Heart right ventricle (tissue), 16 donors: Measurements from ENCODE around the gene NEK6. TPM values are rescaled to one million over a fixed set of nuclear protein-coding genes. Genes with fewer than 3 reads are reported as not detected.
A peak's percentile ranks its signal among the peaks of the same experiment; 100 is the strongest.

Source experiments
- ATAC-seq, 8 donors: fragments of 200-7000 bp; cut with Tn5 transposase; one replicate each; pipeline ENCODE4 v1.9.1; 2020; ENCODE audit warnings: mild to moderate bottlenecking in 8 of 8, moderate library complexity in 8 of 8, moderate number of reproducible peaks in 1 of 8
- DNase-seq, 2 donors: peaks; one replicate each; pipeline ENCODE4 v3.0.0-alpha.2; 2020
- H3K27ac ChIP-seq, 10 donors: fragments of 200-600 bp; sonication (generic) in 2 of 10; one replicate each; pipeline versions ENCODE4 v1.5.0 to v1.8.0; 2020 to 2022; ENCODE audit warnings: mild to moderate bottlenecking in 3 of 10
- H3K27me3 ChIP-seq, 7 donors: fragments of 200-600 bp; one replicate each; pipeline ENCODE4 v1.8.0; 2021 to 2022; ENCODE audit warnings: mild to moderate bottlenecking in 2 of 7
- H3K36me3 ChIP-seq, 9 donors: fragments of 200-600 bp; sonication (generic) in 1 of 9; one replicate each; pipeline versions ENCODE4 v1.5.0 to v1.8.0; 2020 to 2022; ENCODE audit warnings: mild to moderate bottlenecking in 2 of 9
- H3K4me1 ChIP-seq, 9 donors: fragments of 200-600 bp; sonication (generic) in 1 of 9; one replicate each; pipeline versions ENCODE4 v1.5.0 to v1.8.0; 2020 to 2022; ENCODE audit warnings: mild to moderate bottlenecking in 4 of 9
- H3K4me3 ChIP-seq, 10 donors: fragments of 200-600 bp; sonication (generic) in 2 of 10; one replicate each; pipeline versions ENCODE4 v1.5.0 to v1.8.0; 2020 to 2022; ENCODE audit warnings: mild to moderate bottlenecking in 7 of 10, moderate library complexity in 2 of 10
- H3K9me3 ChIP-seq, 11 donors: fragments of 200-600 bp in 10 of 11; sonication (generic) in 2 of 11; one replicate each; pipeline versions ENCODE4 v1.5.0 to v1.8.0; 2013 to 2022; ENCODE audit warnings: mild to moderate bottlenecking in 2 of 11, control low read depth in 1 of 11, moderate library complexity in 1 of 11
- WGBS, 2 donors: extraction: QIAGEN DNeasy Blood & Tissue Kit; methylation state at CpG; one replicate each; pipeline ENCODE4 v1.1.7; 2013; ENCODE audit warnings: inconsistent platforms in 1 of 2; 5-methylcytosine and 5-hydroxymethylcytosine counted together
- intact Hi-C, 10 donors: fragments of 100-400 bp; cut with DNase I; formaldehyde crosslinking; loops; one replicate each; pipeline versions ENCODE4 v1.11.1 to v1.14.2; 2022
- polyA plus RNA-seq, 2 donors: library from polyadenylated mRNA; stranded (reverse); fragments of 200-250 nt; gene quantifications; one replicate each; pipeline ENCODE4 v1.2.3, GENCODE V29; 2013
- total RNA-seq, 10 donors: library from RNA; stranded (reverse); fragmentation: NEBNext Ultra II Directional in 3 of 10; extraction: Animal tissue kit (Norgen Biotek cat#: 25700) in 3 of 10; gene quantifications; one replicate each; pipeline versions ENCODE4 v1.2.1 to v1.2.4, GENCODE V29; 2021 to 2023
- TF ChIP-seq, protein P1 (sequence below), 9 donors: fragments of 200-600 bp; sonication (generic) in 2 of 9; IDR thresholded peaks; one replicate each; pipeline versions ENCODE4 v1.5.0 to v1.8.0; 2021 to 2022; ENCODE audit warnings: antibody characterized with exemption in 9 of 9, mild to moderate bottlenecking in 5 of 9, moderate library complexity in 1 of 9
- donor health status: Arrhythmogenic right ventricular cardiomyopathy.
- donor health status: ischemic (EF 13 %, LVEDD 7.1; RV severe dilation, severe dysfunction).
- donor health status: healthy with polysubstance abuse.
- donor health status: DM: no; HTN: yes; CAD: no.
- donor health status: DM: no; HTN: no; CAD: no.
- donor health status: ischemic (EF 25% LVEDD 6.9; RV normal size, moderate dysfunction).
- donor health status: ischemic (EF 25% LVEDD 5.7; RV mildly dilated, moderate dysfunction).
- donor health status: healthy.
- donor health status: DM: yes; HTN: yes; CAD: no.
- donor health status: Ischemic cardiomyopathy.
- donor health status: ischemic (EF 35%, LVEDD 5.7; RV mildly dilated, moderate dysfunction).
- donor health status: nonischemic (EF 11% LVEDD 7.7; RV severe dilation, severe dysfunction).
- donor health status: DM: yes; HTN: yes; CAD: no.
- donor health status: PGD.
- donor health status: ischemic (EF 29% LVEDD 5.4; RV normal size, mild dysfunction).
- donor health status: nonischemic (EF 23%, LVEDD 6.1; RV moderate dilation, normal function).

NEK6 gene
- total and polyA plus RNA-seq, 12 donors = 1.9 to 22.4 (median 7.5) TPM

DNA sequence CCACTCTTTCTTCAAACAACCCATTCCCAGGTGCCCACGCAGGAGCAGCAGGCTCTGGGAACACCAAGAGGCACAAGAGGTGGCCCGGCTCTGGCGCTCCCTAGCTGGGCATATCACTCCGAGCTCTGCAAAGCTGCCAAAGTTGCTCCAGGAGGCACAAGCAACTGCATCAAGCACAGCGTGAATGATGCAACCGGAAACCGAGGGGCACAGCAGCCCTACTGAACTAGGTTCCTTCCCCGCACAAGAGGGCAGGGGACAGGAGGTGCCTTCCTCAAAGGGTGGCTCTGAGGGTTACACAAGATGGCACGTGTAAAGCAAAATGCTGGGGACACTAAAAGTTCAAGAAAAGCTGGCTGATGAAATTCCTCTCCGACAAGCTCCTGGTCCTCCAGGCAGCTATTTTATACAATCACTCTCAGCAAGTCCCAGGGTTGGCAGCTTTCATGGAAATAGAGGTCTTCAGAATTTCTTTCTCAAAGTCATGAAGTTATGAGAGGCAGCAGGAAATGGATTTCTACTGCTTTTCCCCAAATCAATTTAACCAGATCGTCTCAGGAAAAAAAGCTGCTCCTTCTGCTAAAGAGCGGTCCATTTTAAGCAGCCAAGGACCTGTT, 134.6 kb downstream of the NEK6 start:
- TF ChIP-seq, protein P1, sequence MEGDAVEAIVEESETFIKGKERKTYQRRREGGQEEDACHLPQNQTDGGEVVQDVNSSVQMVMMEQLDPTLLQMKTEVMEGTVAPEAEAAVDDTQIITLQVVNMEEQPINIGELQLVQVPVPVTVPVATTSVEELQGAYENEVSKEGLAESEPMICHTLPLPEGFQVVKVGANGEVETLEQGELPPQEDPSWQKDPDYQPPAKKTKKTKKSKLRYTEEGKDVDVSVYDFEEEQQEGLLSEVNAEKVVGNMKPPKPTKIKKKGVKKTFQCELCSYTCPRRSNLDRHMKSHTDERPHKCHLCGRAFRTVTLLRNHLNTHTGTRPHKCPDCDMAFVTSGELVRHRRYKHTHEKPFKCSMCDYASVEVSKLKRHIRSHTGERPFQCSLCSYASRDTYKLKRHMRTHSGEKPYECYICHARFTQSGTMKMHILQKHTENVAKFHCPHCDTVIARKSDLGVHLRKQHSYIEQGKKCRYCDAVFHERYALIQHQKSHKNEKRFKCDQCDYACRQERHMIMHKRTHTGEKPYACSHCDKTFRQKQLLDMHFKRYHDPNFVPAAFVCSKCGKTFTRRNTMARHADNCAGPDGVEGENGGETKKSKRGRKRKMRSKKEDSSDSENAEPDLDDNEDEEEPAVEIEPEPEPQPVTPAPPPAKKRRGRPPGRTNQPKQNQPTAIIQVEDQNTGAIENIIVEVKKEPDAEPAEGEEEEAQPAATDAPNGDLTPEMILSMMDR (IDR thresholded peaks at IDR 0.05) = no peak
- ATAC-seq (peak in 4 of 8 donors; percentile 39 to 58 (median 46)), DNase-seq (peak in 1 of 2 donors; percentile 22)
- Histone ChIP-seq H3K27ac (peak overlapping the region in 1 of 10 donors; percentile 11), H3K27me3 (no peaks in the 10 kb centered on the region), H3K9me3 (no peaks in the 10 kb centered on the region), H3K4me3 (no peak overlapping the region), H3K36me3 (peaks cover 0 to 50% (median 0%) of the 10 kb centered on the region in 9 donors), H3K4me1 (peaks cover 3 to 77% (median 54%) of the 10 kb centered on the region in 9 donors)
- 84 to 90% methylated on average over 12 of the region's 12 CpGs for WGBS, 2 donors
- intact Hi-C loops = loop anchor here in 3 of 10 donors (10.0 kb wide), 1 partner anchor 268 kb away; no protein-coding TSS in a partner anchor

DNA sequence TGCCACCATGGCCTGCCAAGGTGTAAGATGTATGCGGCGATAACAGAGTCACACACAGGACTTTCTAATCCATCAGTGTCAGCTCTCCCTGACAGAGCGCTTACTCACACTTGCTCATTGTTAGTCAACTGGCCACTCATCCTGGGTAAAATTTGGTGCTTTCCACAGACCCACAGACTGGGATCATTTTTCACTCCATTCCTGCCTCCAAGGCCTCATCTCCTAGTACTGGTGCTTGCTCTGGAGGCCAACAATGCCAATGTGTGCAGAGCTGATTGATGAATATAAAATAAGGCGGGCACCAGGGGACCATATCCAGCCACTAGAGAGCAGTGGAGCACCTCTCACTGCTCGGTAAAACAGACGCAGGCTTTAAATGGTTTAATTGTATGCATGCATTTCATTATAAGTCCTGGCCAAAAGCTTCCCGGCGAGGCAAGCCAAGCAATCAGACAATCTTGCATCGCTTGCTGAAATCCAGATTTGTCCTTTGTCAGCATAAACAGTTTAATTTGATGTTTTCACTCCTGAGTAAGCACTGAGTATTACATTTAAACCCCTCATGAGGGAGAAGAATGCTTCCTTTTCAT, 135.2 kb downstream of the NEK6 start:
- Histone ChIP-seq H3K27me3 (no peaks in the 10 kb centered on the region), H3K27ac (no peak overlapping the region), H3K4me3 (no peak overlapping the region), H3K9me3 (no peaks in the 10 kb centered on the region), H3K36me3 (peaks cover 0 to 51% (median 0%) of the 10 kb centered on the region in 9 donors), H3K4me1 (peaks cover 3 to 71% (median 48%) of the 10 kb centered on the region in 9 donors)
- TF ChIP-seq, protein P1 (IDR thresholded peaks at IDR 0.05) = peak in 4 of 9 donors; percentile 13 to 23 (median 16)
- intact Hi-C loops = loop anchor here in 3 of 10 donors (10.0 kb wide), 1 partner anchor 268 kb away; no protein-coding TSS in a partner anchor
- WGBS, 2 donors = 71 to 73% methylated on average over 9 of the region's 9 CpGs
- peak in 1 of 8 donors; percentile 16 for ATAC-seq
- no peak for DNase-seq

DNA sequence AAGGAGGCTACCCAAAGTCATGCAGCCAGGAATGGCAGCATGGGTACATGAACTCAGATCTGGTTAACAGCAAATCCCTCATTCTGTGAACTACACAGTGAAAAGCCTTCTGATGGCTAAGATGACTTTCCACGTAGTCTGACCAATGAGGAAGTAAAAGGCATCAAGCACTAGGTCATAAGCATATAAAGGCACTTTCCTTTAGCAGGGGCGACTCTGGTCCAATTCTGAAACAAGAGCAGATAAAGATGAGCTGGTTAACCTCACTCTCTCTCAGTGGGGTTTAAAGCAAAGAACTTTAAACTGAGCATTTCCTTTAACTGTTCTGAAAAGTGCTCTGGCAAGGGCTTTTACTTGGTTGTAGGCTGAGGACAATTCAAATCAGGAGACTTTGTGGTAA, 136.4 kb downstream of the NEK6 start:
- 77 to 82% methylated on average over 2 of the region's 2 CpGs for WGBS, 2 donors

DNA sequence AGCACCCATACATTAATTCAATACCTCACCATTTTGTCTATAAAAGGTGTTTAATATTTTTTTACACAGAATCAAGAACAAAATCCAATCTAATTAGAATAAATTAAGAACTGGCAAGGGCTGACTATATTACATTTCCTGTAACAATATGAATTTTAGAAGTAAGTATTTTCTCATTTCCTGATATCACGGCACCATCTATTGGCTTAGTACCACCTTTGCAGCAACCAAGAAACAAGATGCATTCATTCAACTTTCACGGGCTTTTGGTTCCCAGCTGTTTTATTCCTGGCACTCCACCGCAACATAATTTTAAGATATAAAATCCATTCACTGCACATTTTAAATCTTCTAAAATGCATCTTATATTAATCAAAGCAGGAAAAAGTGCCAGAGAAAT, 136.8 kb downstream of the NEK6 start:
- H3K9me3 ChIP-seq = no peaks in the 10 kb centered on the region
- peaks cover 0 to 66% (median 41%) of the 10 kb centered on the region in 9 donors for H3K4me1 ChIP-seq
- TF ChIP-seq, protein P1 (IDR thresholded peaks at IDR 0.05) = peak in 1 of 9 donors; percentile 9
- ATAC-seq (no peak), DNase-seq (no peak)
- intact Hi-C loops = loop anchor here in 3 of 10 donors (10.0 kb wide), 1 partner anchor 270 kb away; no protein-coding TSS in a partner anchor
- WGBS, 2 donors = 85 to 87% methylated on average over 3 of the region's 3 CpGs
- H3K27ac ChIP-seq = no peak overlapping the region
- H3K36me3 ChIP-seq = peaks cover 0 to 51% (median 0%) of the 10 kb centered on the region in 9 donors
- no peak overlapping the region for H3K4me3 ChIP-seq
- H3K27me3 ChIP-seq = no peaks in the 10 kb centered on the region

More for the DNA sequence above, 136.4 kb downstream of the NEK6 start:
- intact Hi-C loops = loop anchor here in 3 of 10 donors (10.0 kb wide), 1 partner anchor 269 kb away; no protein-coding TSS in a partner anchor
- H3K27me3 ChIP-seq = no peaks in the 10 kb centered on the region
- H3K27ac ChIP-seq = no peak overlapping the region
- peaks cover 0 to 66% (median 41%) of the 10 kb centered on the region in 9 donors for H3K4me1 ChIP-seq
- ATAC-seq = no peak
- H3K9me3 ChIP-seq = no peaks in the 10 kb centered on the region
- DNase-seq = no peak
- H3K36me3 ChIP-seq = peaks cover 0 to 51% (median 0%) of the 10 kb centered on the region in 9 donors
- TF ChIP-seq, protein P1 (IDR thresholded peaks at IDR 0.05) = no peak
- no peak overlapping the region for H3K4me3 ChIP-seq
